Peyer's patch (tissue), 4 donors: ENCODE results near the gene RTP3.

Source experiments
- POLR2A ChIP-seq, 2 donors: fragments of 450-650 bp; IDR thresholded peaks; one replicate each; pipeline ENCODE4 v1.5.1; 2017; ENCODE audit warnings: antibody characterized with exemption in 2 of 2, mild to moderate bottlenecking in 2 of 2, moderate library complexity in 2 of 2
- TF ChIP-seq, protein P1 (sequence below), 6 experiments: fragments of 450-650 bp in 4 of 6; fragments of 200-600 bp in 2 of 6; sonication (generic) in 1 of 6; IDR thresholded peaks; one replicate each; pipeline ENCODE4 v1.5.1; 2017 to 2019; ENCODE audit warnings: antibody characterized with exemption in 6 of 6, mild to moderate bottlenecking in 3 of 6, moderate library complexity in 1 of 6

DNA sequence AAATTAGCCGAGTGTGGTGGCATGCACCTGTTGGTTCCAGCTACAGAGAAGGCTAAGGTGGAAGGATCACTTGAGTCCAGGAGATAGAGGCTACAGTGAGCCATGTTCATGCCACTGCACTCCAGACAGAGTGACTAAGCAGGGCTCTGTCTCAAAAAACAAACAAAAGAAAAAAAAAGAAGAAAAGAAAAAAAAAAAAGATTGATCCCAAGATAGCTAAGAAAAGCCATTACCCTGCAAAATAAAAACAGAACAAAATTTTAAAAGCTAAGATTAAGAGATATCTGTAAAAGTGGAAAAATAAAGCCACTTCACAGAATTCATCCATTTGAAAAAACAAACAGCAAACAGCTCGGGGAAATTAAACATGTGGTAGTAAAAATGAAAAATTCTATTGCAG, 44.6 kb downstream of the RTP3 start:
- TF ChIP-seq, protein P1, sequence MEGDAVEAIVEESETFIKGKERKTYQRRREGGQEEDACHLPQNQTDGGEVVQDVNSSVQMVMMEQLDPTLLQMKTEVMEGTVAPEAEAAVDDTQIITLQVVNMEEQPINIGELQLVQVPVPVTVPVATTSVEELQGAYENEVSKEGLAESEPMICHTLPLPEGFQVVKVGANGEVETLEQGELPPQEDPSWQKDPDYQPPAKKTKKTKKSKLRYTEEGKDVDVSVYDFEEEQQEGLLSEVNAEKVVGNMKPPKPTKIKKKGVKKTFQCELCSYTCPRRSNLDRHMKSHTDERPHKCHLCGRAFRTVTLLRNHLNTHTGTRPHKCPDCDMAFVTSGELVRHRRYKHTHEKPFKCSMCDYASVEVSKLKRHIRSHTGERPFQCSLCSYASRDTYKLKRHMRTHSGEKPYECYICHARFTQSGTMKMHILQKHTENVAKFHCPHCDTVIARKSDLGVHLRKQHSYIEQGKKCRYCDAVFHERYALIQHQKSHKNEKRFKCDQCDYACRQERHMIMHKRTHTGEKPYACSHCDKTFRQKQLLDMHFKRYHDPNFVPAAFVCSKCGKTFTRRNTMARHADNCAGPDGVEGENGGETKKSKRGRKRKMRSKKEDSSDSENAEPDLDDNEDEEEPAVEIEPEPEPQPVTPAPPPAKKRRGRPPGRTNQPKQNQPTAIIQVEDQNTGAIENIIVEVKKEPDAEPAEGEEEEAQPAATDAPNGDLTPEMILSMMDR (IDR thresholded peaks at IDR 0.05): no peak
- no peak for TF ChIP-seq POLR2A (IDR thresholded peaks at IDR 0.05)
